ENCODE results near the gene CDYL2.

DNA sequence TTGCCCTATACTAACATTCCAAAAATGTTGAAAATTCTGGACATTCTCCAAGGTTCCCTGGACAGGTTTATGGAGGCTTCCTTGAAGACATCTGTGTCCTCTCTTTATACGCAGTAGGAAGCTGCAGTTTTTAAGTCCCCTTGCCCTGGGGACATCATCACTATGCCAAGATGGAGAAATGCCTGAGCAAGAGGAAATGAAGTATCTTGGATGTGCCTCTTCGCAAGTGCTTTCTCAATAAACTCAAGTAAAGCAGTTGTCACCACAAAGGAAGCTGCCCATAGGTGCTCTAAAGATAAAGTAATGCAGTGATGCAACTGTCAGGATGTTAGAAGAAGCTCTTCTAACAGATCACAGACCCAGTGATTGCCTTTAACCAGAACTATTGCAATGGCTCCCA is 71.0 kb downstream of the CDYL2 start:
- TF ChIP-seq POLR2A (IDR thresholded peaks at IDR 0.05), result no peak
- TF ChIP-seq, protein P1, sequence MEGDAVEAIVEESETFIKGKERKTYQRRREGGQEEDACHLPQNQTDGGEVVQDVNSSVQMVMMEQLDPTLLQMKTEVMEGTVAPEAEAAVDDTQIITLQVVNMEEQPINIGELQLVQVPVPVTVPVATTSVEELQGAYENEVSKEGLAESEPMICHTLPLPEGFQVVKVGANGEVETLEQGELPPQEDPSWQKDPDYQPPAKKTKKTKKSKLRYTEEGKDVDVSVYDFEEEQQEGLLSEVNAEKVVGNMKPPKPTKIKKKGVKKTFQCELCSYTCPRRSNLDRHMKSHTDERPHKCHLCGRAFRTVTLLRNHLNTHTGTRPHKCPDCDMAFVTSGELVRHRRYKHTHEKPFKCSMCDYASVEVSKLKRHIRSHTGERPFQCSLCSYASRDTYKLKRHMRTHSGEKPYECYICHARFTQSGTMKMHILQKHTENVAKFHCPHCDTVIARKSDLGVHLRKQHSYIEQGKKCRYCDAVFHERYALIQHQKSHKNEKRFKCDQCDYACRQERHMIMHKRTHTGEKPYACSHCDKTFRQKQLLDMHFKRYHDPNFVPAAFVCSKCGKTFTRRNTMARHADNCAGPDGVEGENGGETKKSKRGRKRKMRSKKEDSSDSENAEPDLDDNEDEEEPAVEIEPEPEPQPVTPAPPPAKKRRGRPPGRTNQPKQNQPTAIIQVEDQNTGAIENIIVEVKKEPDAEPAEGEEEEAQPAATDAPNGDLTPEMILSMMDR (IDR thresholded peaks at IDR 0.05), result no peak
